Stimulated activated CD4-positive, alpha-beta T cell treated with anti-CD3 and anti-CD28 coated beads, Interleukin-1b, Interleukin-23, amount 100 ng/mL, for 4 hours (primary cell): ENCODE data around the gene ROBO2.

Source experiments
- DNase-seq, 2 donors: peaks; one replicate each; pipeline ENCODE4 v3.0.0-alpha.2; 2020; ENCODE audit warnings: low read depth in 2 of 2

ROBO2 gene

GRCh38 chr3:77256584-77257503 lies 216.9 kb downstream of the ROBO2 start:
- DNase-seq, result no peak

GRCh38 chr3:77259694-77260093 lies 219.8 kb downstream of the ROBO2 start:
- DNase-seq, result no peak

- DNase-seq, result no peak
Measured at GRCh38 chr3:77262361-77262760, 222.5 kb downstream of the ROBO2 start.

- DNase-seq, result no peak
Measured at GRCh38 chr3:77267589-77267988, 227.7 kb downstream of the ROBO2 start.

GRCh38 chr3:77271306-77271705 lies 231.4 kb downstream of the ROBO2 start:
- no peak for DNase-seq

- no peak for DNase-seq
Measured at GRCh38 chr3:77271711-77272110, 231.8 kb downstream of the ROBO2 start.

GRCh38 chr3:77279276-77279675 lies 239.4 kb downstream of the ROBO2 start:
- no peak for DNase-seq

GRCh38 chr3:77281721-77282120 lies 241.8 kb downstream of the ROBO2 start:
- no peak for DNase-seq

- DNase-seq, result no peak
Measured at GRCh38 chr3:77283108-77283507, 243.2 kb downstream of the ROBO2 start.

- no peak for DNase-seq
Measured at GRCh38 chr3:77288348-77288747, 248.4 kb downstream of the ROBO2 start.

- no peak for DNase-seq
Measured at GRCh38 chr3:77296527-77296926, 256.6 kb downstream of the ROBO2 start.

- DNase-seq, result no peak
Measured at GRCh38 chr3:77298417-77298816, 258.5 kb downstream of the ROBO2 start.

GRCh38 chr3:77303955-77304699 lies 264.2 kb downstream of the ROBO2 start:
- DNase-seq, result no peak

GRCh38 chr3:77304700-77305021 lies 264.8 kb downstream of the ROBO2 start:
- DNase-seq, result no peak

GRCh38 chr3:77309460-77309859 lies 269.6 kb downstream of the ROBO2 start:
- DNase-seq, result no peak

GRCh38 chr3:77313843-77314242 lies 273.9 kb downstream of the ROBO2 start:
- DNase-seq, result no peak

GRCh38 chr3:77319711-77320110 lies 279.8 kb downstream of the ROBO2 start:
- DNase-seq, result no peak

- no peak for DNase-seq
Measured at GRCh38 chr3:77320514-77320913, 280.6 kb downstream of the ROBO2 start.

- no peak for DNase-seq
Measured at GRCh38 chr3:77321646-77322045, 281.7 kb downstream of the ROBO2 start.

GRCh38 chr3:77323626-77324025 lies 283.7 kb downstream of the ROBO2 start:
- no peak for DNase-seq

GRCh38 chr3:77324105-77324504 lies 284.2 kb downstream of the ROBO2 start:
- no peak for DNase-seq

- no peak for DNase-seq
Measured at GRCh38 chr3:77325280-77325679, 285.4 kb downstream of the ROBO2 start.

GRCh38 chr3:77325702-77326101 lies 285.8 kb downstream of the ROBO2 start:
- DNase-seq, result no peak
